ACC112 (cell line): ENCODE results near the gene KLHL22.
"Not testable (repeated sequence)": the region's sequence is repeated elsewhere in the genome, so short reads cannot be mapped to it uniquely, and the experiment has no call there.

Experiments
- H2AFZ ChIP-seq: fragments of 200-600 bp; sonication (generic); one replicate; pipeline ENCODE4 v1.6.0; 2017; ENCODE audit warnings: antibody characterized with exemption, low read length; ENCODE audit not compliant: unreplicated experiment
- H3K27ac ChIP-seq: fragments of 200-600 bp; sonication (generic); 2 replicates; pipeline ENCODE4 v1.5.1; 2014; ENCODE audit warnings: low read depth, mild to moderate bottlenecking, antibody characterized with exemption, low read length, moderate library complexity
- H3K27me3 ChIP-seq: fragments of 200-600 bp; sonication (generic); 2 replicates; pipeline ENCODE4 v1.6.1; 2014; ENCODE audit warnings: mild to moderate bottlenecking, antibody characterized with exemption, low read length, moderate library complexity, mixed read lengths; ENCODE audit not compliant: insufficient read depth
- H3K36me3 ChIP-seq: fragments of 200-600 bp; sonication (generic); 2 replicates; pipeline ENCODE4 v1.6.1; 2016; ENCODE audit warnings: mild to moderate bottlenecking, antibody characterized with exemption, low read length, moderate library complexity, mixed read lengths; ENCODE audit not compliant: insufficient read depth
- H3K4me1 ChIP-seq: fragments of 200-600 bp; sonication (generic); one replicate; pipeline ENCODE4 v1.6.1; 2016; ENCODE audit warnings: low read length, mixed read lengths; ENCODE audit not compliant: insufficient read depth, unreplicated experiment, control insufficient read depth
- H3K4me3 ChIP-seq: fragments of 200-600 bp; sonication (generic); 2 replicates; pipeline ENCODE4 v1.5.1; 2014; ENCODE audit warnings: mild to moderate bottlenecking, low read depth, low read length
- H3K79me2 ChIP-seq: fragments of 200-600 bp; sonication (generic); one replicate; pipeline ENCODE4 v1.6.0; 2016; ENCODE audit warnings: low read length; ENCODE audit not compliant: control insufficient read depth, unreplicated experiment, insufficient read depth

Gene KLHL22

GRCh38 chr22:20415241-20415640 is 80.4 kb downstream of the KLHL22 start:
- not testable (repeated sequence) for H3K36me3 ChIP-seq, H3K27ac ChIP-seq, H3K4me1 ChIP-seq, H2AFZ ChIP-seq, H3K4me3 ChIP-seq, H3K27me3 ChIP-seq, H3K79me2 ChIP-seq

- Histone ChIP-seq H3K27me3 (no peaks in the 10 kb centered on the region), H2AFZ (no peak overlapping the region), H3K4me3 (no peak overlapping the region), H3K27ac (no peak overlapping the region), H3K4me1 (no peaks in the 10 kb centered on the region), H3K79me2 (no peaks in the 10 kb centered on the region), H3K36me3 (no peaks in the 10 kb centered on the region)
Measured at GRCh38 chr22:20414450-20414849, 81.1 kb downstream of the KLHL22 start.

GRCh38 chr22:20414059-20414440 is 81.5 kb downstream of the KLHL22 start:
- Histone ChIP-seq H3K4me3 (no peak overlapping the region), H3K27ac (no peak overlapping the region), H3K27me3 (no peaks in the 10 kb centered on the region), H3K4me1 (no peaks in the 10 kb centered on the region), H2AFZ (no peak overlapping the region), H3K79me2 (no peaks in the 10 kb centered on the region), H3K36me3 (no peaks in the 10 kb centered on the region)

- no peak overlapping the region for H2AFZ ChIP-seq
- H3K36me3 ChIP-seq, result no peaks in the 10 kb centered on the region
- no peaks in the 10 kb centered on the region for H3K4me1 ChIP-seq
- H3K27me3 ChIP-seq, result no peaks in the 10 kb centered on the region
- H3K27ac ChIP-seq, result no peak overlapping the region
- H3K4me3 ChIP-seq, result no peak overlapping the region
- H3K79me2 ChIP-seq, result no peaks in the 10 kb centered on the region
Measured at GRCh38 chr22:20413217-20414058, 82.2 kb downstream of the KLHL22 start.

- Histone ChIP-seq H3K36me3 (no peaks in the 10 kb centered on the region), H3K27me3 (no peaks in the 10 kb centered on the region), H2AFZ (no peak overlapping the region), H3K4me3 (no peak overlapping the region), H3K79me2 (no peaks in the 10 kb centered on the region), H3K4me1 (no peaks in the 10 kb centered on the region), H3K27ac (no peak overlapping the region)
Measured at GRCh38 chr22:20412474-20413216, 83.0 kb downstream of the KLHL22 start.

- not testable (repeated sequence) for H3K4me1 ChIP-seq, H2AFZ ChIP-seq, H3K4me3 ChIP-seq, H3K79me2 ChIP-seq, H3K36me3 ChIP-seq, H3K27ac ChIP-seq, H3K27me3 ChIP-seq
Measured at GRCh38 chr22:20409385-20409784, 86.2 kb downstream of the KLHL22 start.

GRCh38 chr22:20408891-20409290 is 86.7 kb downstream of the KLHL22 start:
- Histone ChIP-seq H3K79me2 (no peaks in the 10 kb centered on the region), H2AFZ (no peak overlapping the region), H3K27ac (no peak overlapping the region), H3K36me3 (no peaks in the 10 kb centered on the region), H3K4me1 (no peaks in the 10 kb centered on the region), H3K4me3 (no peak overlapping the region), H3K27me3 (no peaks in the 10 kb centered on the region)

- no peaks in the 10 kb centered on the region for H3K4me1 ChIP-seq
- H3K4me3 ChIP-seq, result no peak overlapping the region
- H2AFZ ChIP-seq, result no peak overlapping the region
- H3K79me2 ChIP-seq, result no peaks in the 10 kb centered on the region
- H3K27ac ChIP-seq, result no peak overlapping the region
- no peaks in the 10 kb centered on the region for H3K27me3 ChIP-seq
- H3K36me3 ChIP-seq, result no peaks in the 10 kb centered on the region
Measured at GRCh38 chr22:20407829-20408228, 87.8 kb downstream of the KLHL22 start.

- Histone ChIP-seq H3K36me3 (no peaks in the 10 kb centered on the region), H3K79me2 (no peaks in the 10 kb centered on the region), H3K27me3 (no peaks in the 10 kb centered on the region), H2AFZ (no peak overlapping the region), H3K27ac (no peak overlapping the region), H3K4me3 (no peak overlapping the region), H3K4me1 (no peaks in the 10 kb centered on the region)
Measured at GRCh38 chr22:20406686-20407408, 88.7 kb downstream of the KLHL22 start.

- no peaks in the 10 kb centered on the region for H3K79me2 ChIP-seq
- no peak overlapping the region for H2AFZ ChIP-seq
- H3K4me3 ChIP-seq, result no peak overlapping the region
- no peak overlapping the region for H3K27ac ChIP-seq
- H3K27me3 ChIP-seq, result no peaks in the 10 kb centered on the region
- H3K36me3 ChIP-seq, result no peaks in the 10 kb centered on the region
- H3K4me1 ChIP-seq, result no peaks in the 10 kb centered on the region
Measured at GRCh38 chr22:20405931-20406685, 89.5 kb downstream of the KLHL22 start.
